DMS153 (cell line): ENCODE measurements around the gene ATP2B2.

ENCODE experiments used
- DNase-seq: peaks from one replicate; lab custom pipeline; 2025; lab: John Stamatoyannopoulos, UW

The ATP2B2 gene

GRCh38 chr3:10529809-10530208 lies 24.4 kb upstream of the ATP2B2 start:
- DNase-seq, result no peak

GRCh38 chr3:10528046-10528445 lies 22.7 kb upstream of the ATP2B2 start:
- no peak for DNase-seq

- DNase-seq, result no peak
Observed at GRCh38 chr3:10527295-10528001, 22.1 kb upstream of the ATP2B2 start.

GRCh38 chr3:10526366-10526765 lies 21.0 kb upstream of the ATP2B2 start:
- no peak for DNase-seq

GRCh38 chr3:10524799-10525301 lies 19.5 kb upstream of the ATP2B2 start:
- no peak for DNase-seq

GRCh38 chr3:10524270-10524669 lies 18.9 kb upstream of the ATP2B2 start:
- DNase-seq, result no peak

- no peak for DNase-seq
Observed at GRCh38 chr3:10523561-10523960, 18.2 kb upstream of the ATP2B2 start.

- DNase-seq, result no peak
Observed at GRCh38 chr3:10522646-10523303, 17.4 kb upstream of the ATP2B2 start.

GRCh38 chr3:10521772-10522441 lies 16.5 kb upstream of the ATP2B2 start:
- no peak for DNase-seq

- no peak for DNase-seq
Observed at GRCh38 chr3:10520072-10520471, 14.7 kb upstream of the ATP2B2 start.

GRCh38 chr3:10519236-10519635 lies 13.8 kb upstream of the ATP2B2 start:
- no peak for DNase-seq

GRCh38 chr3:10518506-10519150 lies 13.2 kb upstream of the ATP2B2 start:
- no peak for DNase-seq

GRCh38 chr3:10517627-10518026 lies 12.2 kb upstream of the ATP2B2 start:
- no peak for DNase-seq

- DNase-seq, result no peak
Observed at GRCh38 chr3:10516544-10517452, 11.4 kb upstream of the ATP2B2 start.

GRCh38 chr3:10515884-10516495 lies 10.6 kb upstream of the ATP2B2 start:
- DNase-seq, result no peak

GRCh38 chr3:10515396-10515795 lies 10.0 kb upstream of the ATP2B2 start:
- DNase-seq, result no peak

GRCh38 chr3:10514407-10515069 lies 9.2 kb upstream of the ATP2B2 start:
- DNase-seq, result no peak

GRCh38 chr3:10513306-10513705 lies 7.9 kb upstream of the ATP2B2 start:
- no peak for DNase-seq

- DNase-seq, result no peak
Observed at GRCh38 chr3:10512687-10513086, 7.3 kb upstream of the ATP2B2 start.

GRCh38 chr3:10511809-10512494 lies 6.6 kb upstream of the ATP2B2 start:
- DNase-seq, result no peak
